Activated naive CD8-positive, alpha-beta T cell treated with anti-CD3 and anti-CD28 coated beads, Interleukin-2, amount 10 ng/mL, durations not matched to agents 7 days and 5 days (primary cell): Measurements from ENCODE around the gene LCLAT1. TPM values are rescaled to one million over a fixed set of nuclear protein-coding genes. Genes with fewer than 3 reads are reported as not detected.

ENCODE experiments used
- ATAC-seq: fragments of 150-1000 bp; cut with Tn5 transposase; one replicate; pipeline ENCODE4 v1.10.0; 2021; ENCODE audit warnings: low read depth, moderate library complexity
- POLR2A ChIA-PET: fragments of 350-600 bp; sonication (Branson Sonifier 250); formaldehyde crosslinking; loops from one replicate; lab custom pipeline; 2021; ENCODE audit warnings: antibody characterized with exemption; lab: Charles Lee
- DNase-seq: peaks from one replicate; pipeline ENCODE4 v3.0.0; 2021
- H3K27ac Mint-ChIP-seq: one replicate; pipeline ENCODE4 v1.8.0; 2022; ENCODE audit warnings: mild to moderate bottlenecking, mixed read lengths
- H3K27me3 Mint-ChIP-seq: one replicate; pipeline ENCODE4 v1.8.0; 2022; ENCODE audit warnings: mild to moderate bottlenecking, moderate library complexity, mixed read lengths
- H3K36me3 Mint-ChIP-seq: one replicate; pipeline ENCODE4 v1.8.0; 2021; ENCODE audit warnings: mild to moderate bottlenecking, mixed read lengths
- H3K4me1 Mint-ChIP-seq: one replicate; pipeline ENCODE4 v1.8.0; 2021; ENCODE audit warnings: mixed read lengths
- H3K4me3 Mint-ChIP-seq: one replicate; pipeline ENCODE4 v1.8.0; 2022; ENCODE audit warnings: mild to moderate bottlenecking, moderate library complexity, mixed read lengths
- H3K9me3 Mint-ChIP-seq: one replicate; pipeline ENCODE4 v1.8.0; 2021; ENCODE audit warnings: mixed read lengths
- total RNA-seq, 2 experiments: library from RNA; stranded (reverse); gene quantifications; one replicate each; pipeline ENCODE4 v1.2.3, GENCODE V29; 2021

LCLAT1 gene
- total RNA-seq, 2 experiments from 2014 or later: 19.8 to 21.2 TPM

GRCh38 chr2:30647752-30648457, 200.9 kb downstream of the LCLAT1 start:
- Mint-ChIP-seq H3K36me3 (no peaks in the 10 kb centered on the region), H3K4me3 (no peak overlapping the region), H3K27me3 (no peaks in the 10 kb centered on the region), H3K4me1 (no peaks in the 10 kb centered on the region), H3K27ac (no peak overlapping the region), H3K9me3 (no peaks in the 10 kb centered on the region)
- no peak for ATAC-seq
- POLR2A ChIA-PET: interaction anchor here (0.7 kb wide), 1 partner anchor 415 kb away, joined by 3 read pairs; no protein-coding TSS in a partner anchor
- no peak for DNase-seq

- Mint-ChIP-seq H3K9me3 (no peaks in the 10 kb centered on the region), H3K4me3 (no peak overlapping the region), H3K36me3 (no peaks in the 10 kb centered on the region), H3K27ac (no peak overlapping the region), H3K27me3 (no peaks in the 10 kb centered on the region), H3K4me1 (no peaks in the 10 kb centered on the region)
- no peak for DNase-seq
- no peak for ATAC-seq
- POLR2A ChIA-PET: no interaction called here
Measured at GRCh38 chr2:30649278-30649677, 202.2 kb downstream of the LCLAT1 start.

- Mint-ChIP-seq H3K9me3 (no peaks in the 10 kb centered on the region), H3K36me3 (no peaks in the 10 kb centered on the region), H3K4me3 (no peak overlapping the region), H3K27ac (no peak overlapping the region), H3K4me1 (no peaks in the 10 kb centered on the region), H3K27me3 (no peaks in the 10 kb centered on the region)
- POLR2A ChIA-PET: no interaction called here
- ATAC-seq (no peak), DNase-seq (no peak)
Measured at GRCh38 chr2:30649828-30650227, 202.8 kb downstream of the LCLAT1 start.

GRCh38 chr2:30652271-30652915, 205.3 kb downstream of the LCLAT1 start:
- Mint-ChIP-seq H3K27ac (no peak overlapping the region), H3K4me1 (no peaks in the 10 kb centered on the region), H3K9me3 (no peaks in the 10 kb centered on the region), H3K27me3 (no peaks in the 10 kb centered on the region), H3K4me3 (no peak overlapping the region), H3K36me3 (no peaks in the 10 kb centered on the region)
- DNase-seq: no peak
- ATAC-seq: no peak
- POLR2A ChIA-PET: no interaction called here

- Mint-ChIP-seq H3K4me3 (no peak overlapping the region), H3K27me3 (no peaks in the 10 kb centered on the region), H3K36me3 (no peaks in the 10 kb centered on the region), H3K27ac (no peak overlapping the region), H3K4me1 (no peaks in the 10 kb centered on the region), H3K9me3 (no peaks in the 10 kb centered on the region)
- ATAC-seq (no peak), DNase-seq (no peak)
- POLR2A ChIA-PET: interaction anchor here (0.7 kb wide), 1 partner anchor 12 kb away, joined by 3 read pairs; no protein-coding TSS in a partner anchor
Measured at GRCh38 chr2:30653847-30654246, 206.8 kb downstream of the LCLAT1 start.

DNA sequence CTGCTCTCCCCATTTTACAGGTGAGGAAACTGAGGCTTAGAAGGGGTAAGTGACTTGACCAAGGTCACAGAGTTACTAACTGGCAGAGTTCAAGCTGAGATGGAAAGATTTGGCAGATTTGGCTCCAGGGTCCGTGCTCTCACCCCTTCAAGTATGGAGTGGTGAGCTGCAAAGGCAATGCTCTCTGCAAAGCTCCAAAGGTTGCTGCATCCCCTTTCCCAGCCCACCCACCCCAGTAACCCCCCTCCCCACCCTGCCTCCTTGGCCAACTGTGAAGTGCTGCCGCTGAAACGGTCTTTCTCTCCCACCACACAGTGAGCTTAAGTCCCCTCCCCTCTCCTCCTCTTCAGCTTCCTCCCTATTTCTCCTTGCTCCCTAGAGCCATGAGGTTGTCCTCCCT, 207.4 kb downstream of the LCLAT1 start:
- Mint-ChIP-seq H3K36me3 (no peaks in the 10 kb centered on the region), H3K27me3 (no peaks in the 10 kb centered on the region), H3K4me3 (no peak overlapping the region), H3K9me3 (no peaks in the 10 kb centered on the region), H3K27ac (no peak overlapping the region), H3K4me1 (no peaks in the 10 kb centered on the region)
- POLR2A ChIA-PET: no interaction called here
- ATAC-seq (no peak), DNase-seq (no peak)

DNA sequence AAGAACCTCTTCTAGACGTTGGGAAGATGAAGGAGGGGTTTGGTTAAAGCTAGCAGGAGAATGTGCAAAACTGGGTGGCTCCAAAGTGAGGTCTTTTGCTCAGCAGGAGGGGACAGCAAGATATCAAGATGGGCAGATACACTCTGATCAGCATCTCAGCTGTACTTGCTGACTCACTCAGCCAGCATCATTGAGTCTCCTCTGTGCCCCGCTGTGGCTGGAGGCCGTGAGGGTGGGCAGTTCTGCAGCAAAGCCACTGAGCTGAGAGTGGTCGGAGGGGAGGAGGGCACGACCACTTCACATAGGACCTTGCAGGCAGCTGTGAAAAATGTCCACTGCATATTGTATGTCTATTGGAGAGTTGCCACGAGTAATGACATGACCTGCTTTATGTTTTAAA, 208.2 kb downstream of the LCLAT1 start:
- POLR2A ChIA-PET: no interaction called here
- no peak for DNase-seq
- Mint-ChIP-seq H3K27me3 (no peaks in the 10 kb centered on the region), H3K4me3 (no peak overlapping the region), H3K4me1 (no peaks in the 10 kb centered on the region), H3K36me3 (no peaks in the 10 kb centered on the region), H3K27ac (no peak overlapping the region), H3K9me3 (no peaks in the 10 kb centered on the region)
- ATAC-seq: no peak

GRCh38 chr2:30655660-30656059, 208.6 kb downstream of the LCLAT1 start:
- POLR2A ChIA-PET: no interaction called here
- no peak for DNase-seq
- H3K4me3 Mint-ChIP-seq: no peak overlapping the region
- no peaks in the 10 kb centered on the region for H3K36me3 Mint-ChIP-seq
- ATAC-seq: no peak
- H3K9me3 Mint-ChIP-seq: no peaks in the 10 kb centered on the region
- no peak overlapping the region for H3K27ac Mint-ChIP-seq
- no peaks in the 10 kb centered on the region for H3K4me1 Mint-ChIP-seq
- no peaks in the 10 kb centered on the region for H3K27me3 Mint-ChIP-seq

GRCh38 chr2:30656079-30656478, 209.0 kb downstream of the LCLAT1 start:
- Mint-ChIP-seq H3K4me1 (no peaks in the 10 kb centered on the region), H3K27me3 (no peaks in the 10 kb centered on the region), H3K27ac (no peak overlapping the region), H3K9me3 (no peaks in the 10 kb centered on the region), H3K4me3 (no peak overlapping the region), H3K36me3 (no peaks in the 10 kb centered on the region)
- no peak for ATAC-seq
- DNase-seq: no peak
- POLR2A ChIA-PET: interaction anchor here (0.7 kb wide), 1 partner anchor 893 kb away, joined by 3 read pairs; no protein-coding TSS in a partner anchor

GRCh38 chr2:30661173-30662107, 214.4 kb downstream of the LCLAT1 start:
- H3K4me3 Mint-ChIP-seq: no peak overlapping the region
- no peak for DNase-seq
- POLR2A ChIA-PET: no interaction called here
- ATAC-seq: no peak
- no peaks in the 10 kb centered on the region for H3K36me3 Mint-ChIP-seq
- no peaks in the 10 kb centered on the region for H3K9me3 Mint-ChIP-seq
- H3K4me1 Mint-ChIP-seq: no peaks in the 10 kb centered on the region
- no peak overlapping the region for H3K27ac Mint-ChIP-seq
- H3K27me3 Mint-ChIP-seq: peaks cover 2% of the 10 kb centered on the region

DNA sequence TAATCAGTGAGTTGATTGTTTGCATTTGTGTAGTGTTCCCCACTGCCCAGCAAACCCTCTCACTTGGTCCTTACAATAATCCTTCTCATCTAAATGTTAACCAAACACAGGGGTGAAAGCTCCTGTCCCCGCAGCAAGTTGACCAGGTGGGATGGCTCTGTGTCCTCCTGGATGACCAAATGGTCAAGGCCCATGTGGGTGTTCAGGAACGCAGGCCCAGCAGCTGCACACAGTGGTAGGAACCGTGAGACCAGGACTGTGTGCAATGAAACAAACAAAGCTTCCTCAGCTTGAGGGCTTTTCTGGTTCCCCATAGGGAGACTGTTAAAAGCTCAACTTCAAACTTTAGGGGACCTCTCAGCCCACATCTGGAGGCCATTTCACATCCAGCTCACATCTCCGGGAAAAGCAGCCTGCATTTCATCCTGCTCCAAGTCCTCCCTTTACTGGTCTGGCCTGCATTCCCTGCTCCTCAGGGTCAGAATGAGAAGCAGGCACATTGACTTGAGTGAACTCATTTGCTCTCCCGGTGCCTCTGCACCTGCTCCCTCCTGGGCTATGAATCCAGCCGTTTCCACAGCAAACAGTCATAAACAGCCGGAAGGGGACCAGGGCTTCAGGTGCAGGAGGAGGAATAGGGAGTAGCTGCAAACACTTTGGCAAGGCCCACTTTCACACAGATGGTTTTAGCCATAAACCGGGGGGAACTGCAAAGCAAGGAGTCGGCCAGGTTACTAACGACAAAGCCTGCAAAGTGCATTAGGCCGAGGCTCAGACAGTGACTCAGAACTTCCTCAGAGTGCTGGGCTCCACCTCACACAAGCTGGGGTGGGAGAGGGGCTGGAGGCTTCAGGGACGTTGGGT, 215.5 kb downstream of the LCLAT1 start:
- Mint-ChIP-seq H3K4me1 (no peaks in the 10 kb centered on the region), H3K27ac (no peak overlapping the region), H3K4me3 (no peak overlapping the region), H3K36me3 (no peaks in the 10 kb centered on the region), H3K9me3 (peaks cover 1% of the 10 kb centered on the region), H3K27me3 (peaks cover 2% of the 10 kb centered on the region)
- ATAC-seq: no peak
- no peak for DNase-seq
- POLR2A ChIA-PET: no interaction called here

- no peak for DNase-seq
- H3K9me3 Mint-ChIP-seq: peaks cover 3% of the 10 kb centered on the region
- no peak for ATAC-seq
- peaks cover 2% of the 10 kb centered on the region for H3K27me3 Mint-ChIP-seq
- no peak overlapping the region for H3K27ac Mint-ChIP-seq
- H3K36me3 Mint-ChIP-seq: peaks cover 1% of the 10 kb centered on the region
- no peaks in the 10 kb centered on the region for H3K4me1 Mint-ChIP-seq
- POLR2A ChIA-PET: no interaction called here
- no peak overlapping the region for H3K4me3 Mint-ChIP-seq
Measured at GRCh38 chr2:30663321-30663720, 216.3 kb downstream of the LCLAT1 start.

DNA sequence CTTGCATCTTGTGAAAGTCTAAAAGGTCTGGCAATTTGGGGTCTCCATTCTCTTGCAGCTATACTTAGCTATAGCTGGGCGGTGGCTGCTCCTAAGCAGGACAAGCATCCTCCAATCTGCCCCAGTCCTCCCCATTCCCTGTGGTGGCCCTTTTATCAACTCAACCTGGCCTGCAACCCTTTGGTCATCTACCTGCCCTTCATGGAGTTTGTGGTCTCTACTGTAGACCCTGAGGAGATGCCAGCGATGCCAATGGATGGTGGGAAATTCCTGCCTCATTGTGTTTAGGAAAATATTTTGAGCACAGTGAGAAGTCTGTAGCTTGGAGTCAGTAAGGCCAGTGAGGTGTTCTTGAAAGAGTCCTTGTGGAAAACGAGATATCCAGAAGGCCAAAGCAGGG, 216.8 kb downstream of the LCLAT1 start:
- peaks cover 2% of the 10 kb centered on the region for H3K27me3 Mint-ChIP-seq
- no peak for ATAC-seq
- POLR2A ChIA-PET: no interaction called here
- H3K36me3 Mint-ChIP-seq: peaks cover 1% of the 10 kb centered on the region
- no peak overlapping the region for H3K27ac Mint-ChIP-seq
- no peaks in the 10 kb centered on the region for H3K4me1 Mint-ChIP-seq
- no peak overlapping the region for H3K4me3 Mint-ChIP-seq
- peaks cover 3% of the 10 kb centered on the region for H3K9me3 Mint-ChIP-seq
- DNase-seq: no peak
